ENCODE measurements around the gene RPS28.
"Not testable (repeated sequence)": the region's sequence is repeated elsewhere in the genome, so short reads cannot be mapped to it uniquely, and the experiment has no call there.

RPS28 gene

DNA sequence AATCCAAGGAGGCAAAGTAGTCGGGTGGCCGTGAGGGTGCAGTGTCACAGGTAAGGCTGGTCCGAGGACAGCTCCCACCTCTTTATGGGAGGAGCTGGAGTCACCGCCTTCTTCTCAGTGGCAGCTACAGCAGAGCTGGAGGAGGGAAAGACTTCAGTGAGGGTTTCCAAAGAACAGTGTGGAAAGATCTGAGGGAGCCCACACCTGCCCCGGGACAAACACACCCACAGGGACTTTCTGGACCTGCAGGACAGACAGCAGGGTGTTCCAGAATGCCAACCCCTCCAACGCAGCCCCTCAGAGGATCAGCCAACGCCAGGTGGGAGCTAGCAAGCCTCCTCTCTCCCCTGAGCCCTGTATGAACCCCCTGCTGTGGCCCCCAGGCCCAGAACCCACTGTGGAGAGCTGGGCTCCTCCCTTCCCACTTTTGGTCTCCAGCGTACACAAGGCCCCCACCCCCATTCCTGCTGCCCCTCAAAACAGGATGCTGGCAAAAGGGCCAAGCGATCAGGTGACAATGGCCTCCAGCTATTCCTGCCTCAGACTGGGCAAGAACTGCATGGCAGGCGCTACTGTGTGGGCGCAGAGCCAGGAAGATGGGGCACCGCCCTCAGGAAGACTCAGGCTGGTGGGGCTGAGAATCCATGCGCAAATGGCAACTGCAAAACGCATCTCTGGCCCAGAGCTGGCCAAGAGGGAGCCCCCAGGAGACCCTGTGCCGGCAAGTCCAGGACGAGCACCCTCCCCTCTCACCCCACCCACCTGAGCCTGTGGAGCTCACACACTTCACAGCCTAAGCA, 9.6 kb upstream of the RPS28 start:
- H3K4me3 ChIP-seq (ENCODE audit: low read depth, low read length) = no peak overlapping the region
- TF ChIP-seq, protein P1, sequence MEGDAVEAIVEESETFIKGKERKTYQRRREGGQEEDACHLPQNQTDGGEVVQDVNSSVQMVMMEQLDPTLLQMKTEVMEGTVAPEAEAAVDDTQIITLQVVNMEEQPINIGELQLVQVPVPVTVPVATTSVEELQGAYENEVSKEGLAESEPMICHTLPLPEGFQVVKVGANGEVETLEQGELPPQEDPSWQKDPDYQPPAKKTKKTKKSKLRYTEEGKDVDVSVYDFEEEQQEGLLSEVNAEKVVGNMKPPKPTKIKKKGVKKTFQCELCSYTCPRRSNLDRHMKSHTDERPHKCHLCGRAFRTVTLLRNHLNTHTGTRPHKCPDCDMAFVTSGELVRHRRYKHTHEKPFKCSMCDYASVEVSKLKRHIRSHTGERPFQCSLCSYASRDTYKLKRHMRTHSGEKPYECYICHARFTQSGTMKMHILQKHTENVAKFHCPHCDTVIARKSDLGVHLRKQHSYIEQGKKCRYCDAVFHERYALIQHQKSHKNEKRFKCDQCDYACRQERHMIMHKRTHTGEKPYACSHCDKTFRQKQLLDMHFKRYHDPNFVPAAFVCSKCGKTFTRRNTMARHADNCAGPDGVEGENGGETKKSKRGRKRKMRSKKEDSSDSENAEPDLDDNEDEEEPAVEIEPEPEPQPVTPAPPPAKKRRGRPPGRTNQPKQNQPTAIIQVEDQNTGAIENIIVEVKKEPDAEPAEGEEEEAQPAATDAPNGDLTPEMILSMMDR (IDR thresholded peaks at IDR 0.05; ENCODE audit: low read depth, low read length, missing control alignments) = no peak
- no peak for DNase-seq (ENCODE audit: low read depth)

DNA sequence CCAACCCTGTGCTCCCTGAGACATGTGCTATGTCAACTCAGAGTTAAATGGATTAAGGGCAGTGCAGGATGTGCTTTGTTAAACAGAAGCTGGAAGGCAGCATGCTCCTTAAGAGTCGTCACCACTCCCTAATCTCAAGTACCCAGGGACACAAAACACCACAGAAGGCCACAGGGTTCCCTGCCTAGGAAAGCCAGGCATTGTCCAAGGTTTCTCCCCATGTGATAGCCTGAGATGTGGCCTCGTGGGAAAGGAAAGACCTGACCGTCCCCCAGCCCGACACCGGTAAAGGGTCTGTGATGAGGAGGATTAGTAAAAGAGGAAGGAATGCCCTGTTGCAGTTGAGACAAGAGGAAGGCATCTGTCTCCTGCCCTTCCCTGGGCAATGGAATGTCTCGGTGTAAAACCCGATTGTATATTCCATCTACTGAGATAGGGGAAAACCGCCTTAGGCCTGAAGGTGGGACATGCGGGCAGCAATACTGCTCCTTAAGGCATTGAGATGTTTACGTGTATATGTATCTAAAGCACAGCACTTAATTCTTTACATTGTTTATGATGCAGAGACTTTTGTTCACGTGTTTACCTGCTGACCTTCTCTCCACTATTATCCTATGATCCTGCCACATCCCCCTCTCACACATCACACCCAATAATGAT, 6.2 kb upstream of the RPS28 start:
- not testable (repeated sequence) for DNase-seq (ENCODE audit: low read depth); H3K4me3 ChIP-seq (ENCODE audit: low read depth, low read length)

DNA sequence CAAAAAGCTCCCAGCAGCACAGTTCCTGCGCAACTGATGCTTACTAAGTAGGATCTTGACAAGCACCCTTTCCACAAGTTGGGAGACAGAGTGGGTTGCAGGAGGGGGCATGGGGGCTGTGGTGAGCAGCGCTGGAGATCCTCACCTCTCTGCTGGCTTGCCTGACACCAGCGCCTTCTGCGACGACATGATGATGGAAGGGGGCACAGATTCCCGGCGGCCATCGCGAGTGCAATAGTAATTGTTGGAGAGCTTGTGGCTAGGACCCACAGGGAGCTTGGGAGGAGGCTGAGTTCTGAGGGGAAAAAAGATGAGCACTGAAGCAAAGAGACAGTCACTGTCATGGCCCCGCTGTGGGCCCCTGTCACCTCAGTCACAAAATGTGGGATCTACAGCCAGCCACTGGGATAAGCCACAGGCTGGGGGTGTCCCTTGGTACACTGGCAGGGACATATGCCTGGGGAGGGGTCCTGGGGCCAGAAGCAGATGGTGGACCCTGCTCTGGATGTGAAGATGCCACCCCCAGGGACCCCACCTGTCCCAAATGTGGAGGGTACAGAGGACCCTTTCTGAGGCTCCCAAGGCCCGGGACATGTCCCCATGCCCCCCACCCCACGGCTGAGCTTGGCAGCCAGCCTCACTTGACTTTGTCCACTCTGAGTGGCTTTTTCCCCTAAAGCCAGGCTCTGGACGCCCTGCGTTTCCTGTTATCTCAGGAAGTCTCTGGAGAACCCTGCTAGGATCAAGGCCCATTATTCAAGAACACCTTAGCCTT, 4.8 kb upstream of the RPS28 start:
- TF ChIP-seq, protein P1 (IDR thresholded peaks at IDR 0.05; ENCODE audit: low read depth, low read length, missing control alignments) = no peak
- DNase-seq (ENCODE audit: low read depth) = no peak
- no peak overlapping the region for H3K4me3 ChIP-seq (ENCODE audit: low read depth, low read length)

DNA sequence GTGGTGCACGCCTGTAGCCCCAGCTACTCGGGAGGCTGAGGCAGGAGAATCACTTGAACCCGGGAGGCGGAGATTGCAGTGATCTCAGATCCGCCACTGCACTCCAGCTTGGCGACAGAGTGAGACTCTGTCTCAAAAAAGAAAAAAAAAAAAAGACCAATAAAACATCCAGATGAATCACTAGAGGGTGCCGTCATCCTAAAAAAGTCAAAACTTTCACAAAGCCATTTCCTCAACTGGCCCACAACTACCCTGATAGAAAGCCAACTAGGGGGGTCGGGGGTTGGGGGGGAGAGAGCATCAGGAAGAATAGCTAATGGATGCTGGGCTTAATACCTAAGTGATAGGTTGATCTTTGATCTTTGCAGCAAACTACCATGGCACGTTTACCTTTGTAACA, 2.5 kb upstream of the RPS28 start:
- not testable (repeated sequence) for H3K4me3 ChIP-seq (ENCODE audit: low read depth, low read length); DNase-seq (ENCODE audit: low read depth)

DNA sequence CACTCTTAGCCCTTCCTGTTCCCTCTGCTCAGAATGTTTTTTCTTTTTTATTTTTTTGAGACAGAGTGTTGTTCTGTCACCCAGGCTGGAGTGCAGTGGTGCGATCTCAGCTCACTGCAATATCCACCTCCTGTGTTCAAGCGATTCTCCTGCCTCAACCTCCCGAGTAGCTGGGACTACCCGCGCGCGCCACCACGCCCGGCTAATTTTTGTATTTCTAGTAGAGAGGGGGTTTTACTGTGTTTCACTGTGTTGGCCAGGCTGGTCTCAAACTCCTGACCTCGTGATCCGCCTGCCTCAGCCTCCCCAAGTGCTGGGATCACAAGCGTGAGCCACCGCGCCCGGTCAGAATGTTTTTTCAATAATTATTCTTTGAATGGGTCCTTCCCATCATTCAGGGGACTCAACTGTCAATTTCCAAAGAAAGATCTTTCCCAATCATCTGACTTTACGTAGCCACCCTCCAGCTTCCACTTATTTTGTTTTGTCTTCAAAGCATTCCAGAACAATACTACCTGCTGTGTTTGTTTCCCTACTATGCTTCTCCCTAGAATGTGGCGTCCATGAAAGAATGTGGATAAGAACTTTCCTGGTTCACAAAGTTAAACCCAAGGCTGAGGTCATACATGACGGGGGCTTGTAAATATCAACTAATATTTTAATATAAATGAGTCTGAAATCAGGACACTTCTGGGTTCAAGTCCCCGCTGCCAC, 1.3 kb upstream of the RPS28 start:
- peak overlapping the region; percentile 100 for H3K4me3 ChIP-seq (ENCODE audit: low read depth, low read length)
- TF ChIP-seq, protein P1 (IDR thresholded peaks at IDR 0.05; ENCODE audit: low read depth, low read length, missing control alignments) = no peak
- DNase-seq (ENCODE audit: low read depth) = no peak

DNA sequence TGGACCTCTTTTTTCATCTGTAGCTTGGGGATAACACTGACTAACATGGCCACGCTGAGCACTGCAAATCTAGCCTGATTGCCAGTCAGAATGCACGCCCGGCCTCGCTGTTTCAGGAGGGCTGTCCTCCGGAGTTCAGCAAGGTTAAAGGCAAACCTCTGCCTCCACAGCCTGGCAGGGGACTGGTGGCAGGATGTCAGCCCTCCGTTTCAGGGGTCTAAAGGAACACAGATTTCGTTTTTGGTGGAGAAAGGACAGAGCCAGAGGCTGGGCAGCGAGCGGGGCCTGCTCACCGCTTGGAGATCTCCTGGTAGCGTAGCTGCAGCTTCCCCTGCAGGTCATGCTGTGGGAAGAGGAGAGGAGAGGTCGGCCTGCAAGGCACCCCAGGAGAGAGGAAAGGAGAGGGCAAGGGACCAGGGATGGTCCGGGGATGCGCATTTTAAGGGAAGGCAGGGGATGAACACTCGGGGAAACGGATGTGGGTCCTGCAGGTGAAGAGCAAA, 681 bp upstream of the RPS28 start:
- no peak for DNase-seq (ENCODE audit: low read depth)

DNA sequence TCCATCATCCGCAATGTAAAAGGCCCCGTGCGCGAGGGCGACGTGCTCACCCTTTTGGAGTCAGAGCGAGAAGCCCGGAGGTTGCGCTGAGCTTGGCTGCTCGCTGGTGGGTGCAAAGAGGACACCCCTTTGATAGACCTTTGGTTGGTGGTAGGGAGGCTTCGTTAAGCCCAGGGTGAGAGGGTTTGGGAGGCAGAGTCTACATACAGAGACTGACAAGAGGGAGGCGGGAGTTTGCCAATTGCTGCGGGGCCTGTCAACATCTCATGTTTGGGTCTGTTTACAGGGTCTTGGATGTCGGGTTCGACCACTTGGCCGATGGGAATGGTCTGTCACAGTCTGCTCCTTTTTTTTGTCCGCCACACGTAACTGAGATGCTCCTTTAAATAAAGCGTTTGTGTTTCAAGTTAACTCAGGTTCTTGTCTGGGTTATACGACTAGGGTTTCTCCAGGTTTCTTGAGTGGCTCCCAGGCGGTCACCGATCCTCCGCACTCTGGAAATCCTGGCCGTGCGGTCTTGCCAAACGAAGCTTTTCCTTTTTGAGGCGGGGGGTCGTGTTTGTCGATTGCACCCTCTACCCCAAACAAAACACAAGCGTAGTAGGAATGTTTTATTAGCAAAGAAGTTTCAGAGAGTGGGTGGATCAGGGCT, 816 bp downstream of the RPS28 start:
- TF ChIP-seq, protein P1 (IDR thresholded peaks at IDR 0.05; ENCODE audit: low read depth, low read length, missing control alignments) = no peak
- H3K4me3 ChIP-seq (ENCODE audit: low read depth, low read length) = peak overlapping the region; percentile 100
- DNase-seq (ENCODE audit: low read depth) = no peak

More for the DNA sequence above, 681 bp upstream of the RPS28 start:
- H3K4me3 ChIP-seq (ENCODE audit: low read depth, low read length) = peak overlapping the region; percentile 100
- TF ChIP-seq, protein P1 (IDR thresholded peaks at IDR 0.05; ENCODE audit: low read depth, low read length, missing control alignments) = no peak

Data from GM12864 (cell line).